Measurements from ENCODE around the gene TOP2A.

TOP2A gene

GRCh38 chr17:40354221-40355122 lies 63.2 kb downstream of the TOP2A start:
- TF ChIP-seq JUND (IDR thresholded peaks at IDR 0.05; ENCODE audit: low read depth) = no peak
- in situ Hi-C loops (cut with HindIII; ENCODE audit: low pct_unique_long_range_greater_than_20kb, low sequenced_read_pairs) = no loop called here
- no peak for DNase-seq (ENCODE audit: low read depth in 1 of 2, low spot score in 1 of 2)

GRCh38 chr17:40352779-40353394 lies 64.8 kb downstream of the TOP2A start:
- in situ Hi-C loops (cut with HindIII; ENCODE audit: low pct_unique_long_range_greater_than_20kb, low sequenced_read_pairs) = no loop called here
- no peak for TF ChIP-seq JUND (IDR thresholded peaks at IDR 0.05; ENCODE audit: low read depth)
- no peak for DNase-seq (ENCODE audit: low read depth in 1 of 2, low spot score in 1 of 2)

GRCh38 chr17:40352237-40352778 lies 65.4 kb downstream of the TOP2A start:
- in situ Hi-C loops (cut with HindIII; ENCODE audit: low pct_unique_long_range_greater_than_20kb, low sequenced_read_pairs) = no loop called here
- no peak for TF ChIP-seq JUND (IDR thresholded peaks at IDR 0.05; ENCODE audit: low read depth)
- DNase-seq (ENCODE audit: low read depth in 1 of 2, low spot score in 1 of 2) = no peak

- no peak for DNase-seq (ENCODE audit: low read depth in 1 of 2, low spot score in 1 of 2)
- TF ChIP-seq JUND (IDR thresholded peaks at IDR 0.05; ENCODE audit: low read depth) = no peak
- in situ Hi-C loops (cut with HindIII; ENCODE audit: low pct_unique_long_range_greater_than_20kb, low sequenced_read_pairs) = no loop called here
These were observed 66.1 kb downstream of the TOP2A start for GRCh38 chr17:40351359-40352236.

- DNase-seq (ENCODE audit: low read depth in 1 of 2, low spot score in 1 of 2) = no peak
- in situ Hi-C loops (cut with HindIII; ENCODE audit: low pct_unique_long_range_greater_than_20kb, low sequenced_read_pairs) = no loop called here
- TF ChIP-seq JUND (IDR thresholded peaks at IDR 0.05; ENCODE audit: low read depth) = no peak
These were observed 66.9 kb downstream of the TOP2A start for GRCh38 chr17:40350689-40351358.

- DNase-seq (ENCODE audit: low read depth in 1 of 2, low spot score in 1 of 2) = no peak
- TF ChIP-seq JUND (IDR thresholded peaks at IDR 0.05; ENCODE audit: low read depth) = no peak
- in situ Hi-C loops (cut with HindIII; ENCODE audit: low pct_unique_long_range_greater_than_20kb, low sequenced_read_pairs) = no loop called here
These were observed 67.6 kb downstream of the TOP2A start for GRCh38 chr17:40349895-40350688.

- in situ Hi-C loops (cut with HindIII; ENCODE audit: low pct_unique_long_range_greater_than_20kb, low sequenced_read_pairs) = no loop called here
- DNase-seq (ENCODE audit: low read depth in 1 of 2, low spot score in 1 of 2) = no peak
- no peak for TF ChIP-seq JUND (IDR thresholded peaks at IDR 0.05; ENCODE audit: low read depth)
These were observed 68.2 kb downstream of the TOP2A start for GRCh38 chr17:40349477-40349894.

- TF ChIP-seq JUND (IDR thresholded peaks at IDR 0.05; ENCODE audit: low read depth) = no peak
- in situ Hi-C loops (cut with HindIII; ENCODE audit: low pct_unique_long_range_greater_than_20kb, low sequenced_read_pairs) = no loop called here
- DNase-seq (ENCODE audit: low read depth in 1 of 2, low spot score in 1 of 2) = no peak
These were observed 68.9 kb downstream of the TOP2A start for GRCh38 chr17:40348562-40349476.

GRCh38 chr17:40348136-40348504 lies 69.6 kb downstream of the TOP2A start:
- TF ChIP-seq JUND (IDR thresholded peaks at IDR 0.05; ENCODE audit: low read depth) = no peak
- no peak for DNase-seq (ENCODE audit: low read depth in 1 of 2, low spot score in 1 of 2)
- in situ Hi-C loops (cut with HindIII; ENCODE audit: low pct_unique_long_range_greater_than_20kb, low sequenced_read_pairs) = no loop called here

- in situ Hi-C loops (cut with HindIII; ENCODE audit: low pct_unique_long_range_greater_than_20kb, low sequenced_read_pairs) = no loop called here
- DNase-seq (ENCODE audit: low read depth in 1 of 2, low spot score in 1 of 2) = no peak
- no peak for TF ChIP-seq JUND (IDR thresholded peaks at IDR 0.05; ENCODE audit: low read depth)
These were observed 70.2 kb downstream of the TOP2A start for GRCh38 chr17:40347319-40348135.
